ENCODE results near the gene P2RY1. TPM values are rescaled to one million over a fixed set of nuclear protein-coding genes. Genes with fewer than 3 reads are reported as not detected.

The P2RY1 gene
- total RNA-seq: 10 to 100 TPM; 22.0 to 43.1 TPM
- 10 to 100 TPM; 14.7 to 28.0 TPM for polyA plus RNA-seq (ENCODE audit: insufficient read length in 2 of 2)
- long read RNA-seq, donor 1, full-length matches to known transcripts: 51 of 51 reads
- long read RNA-seq, donor 1, partial matches to known transcripts: 0 of 51 reads
- long read RNA-seq, donor 1, other reads (novel, unspliced or antisense): 0 of 51 reads
- long read RNA-seq, donor 2, full-length matches to known transcripts: 21 of 21 reads
- long read RNA-seq, donor 2, partial matches to known transcripts: 0 of 21 reads
- long read RNA-seq, donor 2, other reads (novel, unspliced or antisense): 0 of 21 reads
- long read RNA-seq, donor 3, full-length matches to known transcripts: 15 of 15 reads
- long read RNA-seq, donor 3, partial matches to known transcripts: 0 of 15 reads
- long read RNA-seq, donor 3, other reads (novel, unspliced or antisense): 0 of 15 reads
- long read RNA-seq, donor 4, full-length matches to known transcripts: 41 of 41 reads
- long read RNA-seq, donor 4, partial matches to known transcripts: 0 of 41 reads
- long read RNA-seq, donor 4, other reads (novel, unspliced or antisense): 0 of 41 reads

GRCh38 chr3:152834776-152835600 lies at the start of gene P2RY1:
TSS of gene P2RY1 (plus strand) at chr3:152835131. CDS start at chr3:152835783, 652 bp downstream.
- H3K4me1 ChIP-seq (ENCODE audit: control insufficient read depth, insufficient read depth, low read length): peaks cover 3% of the 10 kb centered on the region
- H3K4me3 ChIP-seq (ENCODE audit: low read depth, low read length): peak within 1 kb of the TSS; percentile 85
- peaks cover 7% of the 10 kb centered on the region for H3K27me3 ChIP-seq (ENCODE audit: control insufficient read depth, insufficient read depth, low read length)
- H3K9me3 ChIP-seq (ENCODE audit: control insufficient read depth, insufficient read depth, low read length): no peaks in the 10 kb centered on the region
- peak; percentile 38 to 88 (median 56) for DNase-seq (ENCODE audit: low read depth in 4 of 6, low spot score in 6 of 6)
- H3K36me3 ChIP-seq (ENCODE audit: control insufficient read depth, insufficient read depth, low read length): no peaks in the 10 kb centered on the region
- 0% methylated on average over 81 of the region's 81 CpGs for whole genome bisulfite sequencing (ENCODE audit: insufficient coverage)
- H3K27ac ChIP-seq (ENCODE audit: low read depth, low read length): peak within 1 kb of the TSS; percentile 91

- Histone ChIP-seq H3K27me3 (ENCODE audit: control insufficient read depth, insufficient read depth, low read length) (no peaks in the 10 kb centered on the region), H3K4me1 (ENCODE audit: control insufficient read depth, insufficient read depth, low read length) (no peaks in the 10 kb centered on the region), H3K27ac (ENCODE audit: low read depth, low read length) (no peak overlapping the region), H3K9me3 (ENCODE audit: control insufficient read depth, insufficient read depth, low read length) (peaks cover 5% of the 10 kb centered on the region), H3K4me3 (ENCODE audit: low read depth, low read length) (no peak overlapping the region), H3K36me3 (ENCODE audit: control insufficient read depth, insufficient read depth, low read length) (no peaks in the 10 kb centered on the region)
- WGBS (ENCODE audit: insufficient coverage): 0% methylated on average over 1 of the region's 4 CpGs
- no peak for DNase-seq (ENCODE audit: low read depth in 4 of 6, low spot score in 6 of 6)
Observed at GRCh38 chr3:152786977-152787681, 47.8 kb upstream of the P2RY1 start.

GRCh38 chr3:152790651-152791387 lies 44.1 kb upstream of the P2RY1 start:
- no peaks in the 10 kb centered on the region for H3K36me3 ChIP-seq (ENCODE audit: control insufficient read depth, insufficient read depth, low read length)
- no peaks in the 10 kb centered on the region for H3K27me3 ChIP-seq (ENCODE audit: control insufficient read depth, insufficient read depth, low read length)
- no peaks in the 10 kb centered on the region for H3K4me1 ChIP-seq (ENCODE audit: control insufficient read depth, insufficient read depth, low read length)
- no peak overlapping the region for H3K27ac ChIP-seq (ENCODE audit: low read depth, low read length)
- H3K4me3 ChIP-seq (ENCODE audit: low read depth, low read length): no peak overlapping the region
- DNase-seq (ENCODE audit: low read depth in 4 of 6, low spot score in 6 of 6): no peak
- WGBS (ENCODE audit: insufficient coverage): no CpG with 5 or more reads among the region's 5 CpGs
- peaks cover 5% of the 10 kb centered on the region for H3K9me3 ChIP-seq (ENCODE audit: control insufficient read depth, insufficient read depth, low read length)

- no CpG with 5 or more reads among the region's 2 CpGs for WGBS (ENCODE audit: insufficient coverage)
- DNase-seq (ENCODE audit: low read depth in 4 of 6, low spot score in 6 of 6): no peak
- no peak overlapping the region for H3K4me3 ChIP-seq (ENCODE audit: low read depth, low read length)
Observed at GRCh38 chr3:152793969-152794368, 41.0 kb upstream of the P2RY1 start.

DNA sequence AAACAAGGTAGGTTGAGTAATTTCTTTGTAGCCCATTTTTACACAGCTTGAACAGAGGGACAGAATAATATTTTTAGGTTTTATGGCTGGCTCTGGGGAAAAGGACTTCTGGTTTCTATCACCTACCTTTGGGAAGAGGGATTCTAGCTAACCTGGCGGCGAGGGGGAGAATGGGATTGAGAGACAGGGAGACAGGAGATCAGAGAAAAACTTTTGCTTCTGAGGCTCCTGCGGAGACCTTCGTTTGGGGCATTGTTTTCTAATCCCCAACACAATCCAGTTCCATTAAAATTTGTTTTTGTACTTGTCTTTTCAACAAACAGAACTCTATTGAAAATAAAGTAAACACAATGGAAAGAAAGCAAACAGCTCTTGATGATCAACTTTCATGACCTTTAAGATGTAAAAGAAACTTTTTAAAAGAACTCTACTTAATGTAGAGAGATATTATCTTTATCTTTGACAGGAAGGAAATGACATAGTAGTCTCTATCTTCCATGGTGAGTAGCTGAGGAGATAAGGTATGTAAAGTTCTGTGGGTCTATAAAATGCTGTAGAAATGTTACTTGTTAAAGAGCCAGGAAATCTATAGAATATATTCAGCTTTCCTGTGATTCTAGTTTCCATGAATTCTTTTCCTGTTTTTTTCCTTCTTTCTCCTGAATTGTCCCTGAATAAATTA lies 37.0 kb upstream of the P2RY1 start:
- Histone ChIP-seq H3K27ac (ENCODE audit: low read depth, low read length) (no peak overlapping the region), H3K9me3 (ENCODE audit: control insufficient read depth, insufficient read depth, low read length) (no peaks in the 10 kb centered on the region), H3K4me1 (ENCODE audit: control insufficient read depth, insufficient read depth, low read length) (no peaks in the 10 kb centered on the region), H3K4me3 (ENCODE audit: low read depth, low read length) (no peak overlapping the region), H3K27me3 (ENCODE audit: control insufficient read depth, insufficient read depth, low read length) (no peaks in the 10 kb centered on the region), H3K36me3 (ENCODE audit: control insufficient read depth, insufficient read depth, low read length) (no peaks in the 10 kb centered on the region)
- WGBS (ENCODE audit: insufficient coverage): no CpG with 5 or more reads among the region's 4 CpGs
- no peak for DNase-seq (ENCODE audit: low read depth in 4 of 6, low spot score in 6 of 6)

More at GRCh38 chr3:152793969-152794368, 41.0 kb upstream of the P2RY1 start:
- no peaks in the 10 kb centered on the region for H3K27me3 ChIP-seq (ENCODE audit: control insufficient read depth, insufficient read depth, low read length)
- H3K27ac ChIP-seq (ENCODE audit: low read depth, low read length): no peak overlapping the region
- H3K36me3 ChIP-seq (ENCODE audit: control insufficient read depth, insufficient read depth, low read length): no peaks in the 10 kb centered on the region
- no peaks in the 10 kb centered on the region for H3K9me3 ChIP-seq (ENCODE audit: control insufficient read depth, insufficient read depth, low read length)
- H3K4me1 ChIP-seq (ENCODE audit: control insufficient read depth, insufficient read depth, low read length): no peaks in the 10 kb centered on the region

- Histone ChIP-seq H3K27ac (ENCODE audit: low read depth, low read length) (no peak overlapping the region), H3K4me1 (ENCODE audit: control insufficient read depth, insufficient read depth, low read length) (no peaks in the 10 kb centered on the region), H3K4me3 (ENCODE audit: low read depth, low read length) (no peak overlapping the region), H3K27me3 (ENCODE audit: control insufficient read depth, insufficient read depth, low read length) (no peaks in the 10 kb centered on the region), H3K36me3 (ENCODE audit: control insufficient read depth, insufficient read depth, low read length) (no peaks in the 10 kb centered on the region), H3K9me3 (ENCODE audit: control insufficient read depth, insufficient read depth, low read length) (no peaks in the 10 kb centered on the region)
- no CpG with 5 or more reads among the region's 1 CpG for WGBS (ENCODE audit: insufficient coverage)
- DNase-seq (ENCODE audit: low read depth in 4 of 6, low spot score in 6 of 6): no peak
Observed at GRCh38 chr3:152811974-152812760, 22.8 kb upstream of the P2RY1 start.

DNA sequence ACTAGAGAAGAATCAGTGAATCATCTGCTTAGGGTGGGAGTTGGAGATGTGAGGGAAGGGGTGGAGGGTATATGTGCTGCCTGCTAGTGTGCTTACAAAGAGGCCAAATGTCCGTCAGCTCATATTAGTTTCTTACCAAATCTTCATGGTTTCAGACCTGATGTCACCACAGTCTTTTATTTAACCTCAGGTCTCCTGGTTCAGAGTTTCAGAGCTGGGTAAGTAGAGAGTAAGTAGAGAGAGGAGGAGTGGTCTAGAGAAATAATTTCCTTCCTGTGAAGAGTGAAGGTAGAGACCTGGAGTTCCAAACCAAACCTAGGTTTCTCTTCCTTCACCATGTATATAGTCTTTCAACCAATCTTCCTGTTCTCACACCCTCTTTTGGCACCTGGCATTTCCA lies 17.5 kb upstream of the P2RY1 start:
- WGBS (ENCODE audit: insufficient coverage): no CpG with 5 or more reads among the region's 1 CpG

GRCh38 chr3:152818027-152818426 lies 16.9 kb upstream of the P2RY1 start:
- Histone ChIP-seq H3K27me3 (ENCODE audit: control insufficient read depth, insufficient read depth, low read length) (no peaks in the 10 kb centered on the region), H3K4me1 (ENCODE audit: control insufficient read depth, insufficient read depth, low read length) (no peaks in the 10 kb centered on the region), H3K27ac (ENCODE audit: low read depth, low read length) (no peak overlapping the region), H3K4me3 (ENCODE audit: low read depth, low read length) (no peak overlapping the region), H3K9me3 (ENCODE audit: control insufficient read depth, insufficient read depth, low read length) (no peaks in the 10 kb centered on the region), H3K36me3 (ENCODE audit: control insufficient read depth, insufficient read depth, low read length) (no peaks in the 10 kb centered on the region)
- 100% methylated on average over 1 of the region's 5 CpGs for WGBS (ENCODE audit: insufficient coverage)
- no peak for DNase-seq (ENCODE audit: low read depth in 4 of 6, low spot score in 6 of 6)

More for the DNA sequence above, 17.5 kb upstream of the P2RY1 start:
- H3K27me3 ChIP-seq (ENCODE audit: control insufficient read depth, insufficient read depth, low read length): no peaks in the 10 kb centered on the region
- no peak overlapping the region for H3K27ac ChIP-seq (ENCODE audit: low read depth, low read length)
- H3K4me1 ChIP-seq (ENCODE audit: control insufficient read depth, insufficient read depth, low read length): no peaks in the 10 kb centered on the region
- H3K9me3 ChIP-seq (ENCODE audit: control insufficient read depth, insufficient read depth, low read length): no peaks in the 10 kb centered on the region
- no peak overlapping the region for H3K4me3 ChIP-seq (ENCODE audit: low read depth, low read length)
- no peaks in the 10 kb centered on the region for H3K36me3 ChIP-seq (ENCODE audit: control insufficient read depth, insufficient read depth, low read length)
- no peak for DNase-seq (ENCODE audit: low read depth in 4 of 6, low spot score in 6 of 6)
